ENCODE data around the gene FERMT1. TPM values are rescaled to one million over a fixed set of nuclear protein-coding genes. Genes with fewer than 3 reads are reported as not detected.
A peak's percentile ranks its signal among the peaks of the same experiment; 100 is the strongest.

Gene FERMT1
- total and polyA plus RNA-seq, 2 donors (not counting 3 experiments of a cell fraction or from before 2014, with no cell fraction given): 0.11 to 1.5 TPM

DNA sequence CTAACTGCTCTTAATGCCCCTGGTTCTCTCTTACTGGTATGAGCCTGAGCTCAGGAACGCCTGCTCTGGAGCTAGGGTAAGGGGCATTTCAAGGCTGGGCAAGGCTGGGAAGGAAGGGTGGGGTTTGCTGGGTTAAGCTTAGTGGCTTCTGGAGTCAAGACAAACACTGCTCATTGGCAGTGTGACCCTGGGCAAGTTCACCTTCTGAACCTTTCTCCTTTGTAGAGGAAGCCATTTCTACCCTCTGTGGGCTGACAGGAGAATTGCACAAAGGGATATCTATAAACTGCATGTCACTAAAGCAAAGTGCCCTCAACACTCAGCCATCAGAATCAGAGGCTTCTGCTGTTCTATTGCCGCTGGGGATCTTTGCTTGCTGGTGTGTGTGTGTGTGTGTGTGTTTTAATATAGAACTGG lies 48.7 kb downstream of the FERMT1 start:
- dilution Hi-C loops (cut with MboI; ENCODE audit: extremely low pct_ligation_motif_present, low sequenced_read_pairs): no loop called here
- Histone ChIP-seq H3K27ac (ENCODE audit: insufficient read depth, low read depth, low read length) (no peak overlapping the region), H3K36me3 (ENCODE audit: control insufficient read depth in 2 of 2, extremely low read depth in 1 of 2, insufficient read depth in 2 of 2, low read length in 2 of 2) (no peaks in the 10 kb centered on the region), H2AFZ (ENCODE audit: low read depth, low read length) (no peak overlapping the region), H3K4me3 (replicated peaks in 1 of 3; ENCODE audit: insufficient read depth in 1 of 3, low read depth in 1 of 3, low read length in 3 of 3) (no peak overlapping the region), H3K4me2 (ENCODE audit: insufficient read depth, low read length) (no peak overlapping the region), H3K4me1 (ENCODE audit: control insufficient read depth, extremely low read depth, insufficient read depth, low read length) (no peaks in the 10 kb centered on the region), H4K20me1 (replicated peaks; ENCODE audit: control insufficient read depth, extremely low read depth, insufficient read depth, low read length) (no peaks in the 10 kb centered on the region), H3K79me2 (ENCODE audit: control insufficient read depth, insufficient read depth, low read length) (no peaks in the 10 kb centered on the region), H3K9me3 (replicated peaks; ENCODE audit: control insufficient read depth, insufficient read depth, low read length) (no peaks in the 10 kb centered on the region), H3K9me1 (replicated peaks; ENCODE audit: control insufficient read depth, extremely low read depth, insufficient read depth, low read length) (no peaks in the 10 kb centered on the region), H3K27me3 (ENCODE audit: control insufficient read depth in 2 of 2, insufficient read depth in 2 of 2, low read length in 2 of 2) (no peaks in the 10 kb centered on the region), H3K9ac (replicated peaks; ENCODE audit: extremely low read depth, insufficient read depth, low read length) (no peak overlapping the region)
- DNase-seq (ENCODE audit: low read depth, low spot score) (no peak), FAIRE-seq (peak; percentile 67)
- ChIA-PET POLR2A (no interaction called here), CTCF (interaction anchor here (0.6 to 9.1 kb wide), 14 partner anchors 10 to 1927 kb away, joined by 3 to 191 read pairs (median 4); partner anchors contain the start of gene LRRN4)
- TF ChIP-seq, protein P1, sequence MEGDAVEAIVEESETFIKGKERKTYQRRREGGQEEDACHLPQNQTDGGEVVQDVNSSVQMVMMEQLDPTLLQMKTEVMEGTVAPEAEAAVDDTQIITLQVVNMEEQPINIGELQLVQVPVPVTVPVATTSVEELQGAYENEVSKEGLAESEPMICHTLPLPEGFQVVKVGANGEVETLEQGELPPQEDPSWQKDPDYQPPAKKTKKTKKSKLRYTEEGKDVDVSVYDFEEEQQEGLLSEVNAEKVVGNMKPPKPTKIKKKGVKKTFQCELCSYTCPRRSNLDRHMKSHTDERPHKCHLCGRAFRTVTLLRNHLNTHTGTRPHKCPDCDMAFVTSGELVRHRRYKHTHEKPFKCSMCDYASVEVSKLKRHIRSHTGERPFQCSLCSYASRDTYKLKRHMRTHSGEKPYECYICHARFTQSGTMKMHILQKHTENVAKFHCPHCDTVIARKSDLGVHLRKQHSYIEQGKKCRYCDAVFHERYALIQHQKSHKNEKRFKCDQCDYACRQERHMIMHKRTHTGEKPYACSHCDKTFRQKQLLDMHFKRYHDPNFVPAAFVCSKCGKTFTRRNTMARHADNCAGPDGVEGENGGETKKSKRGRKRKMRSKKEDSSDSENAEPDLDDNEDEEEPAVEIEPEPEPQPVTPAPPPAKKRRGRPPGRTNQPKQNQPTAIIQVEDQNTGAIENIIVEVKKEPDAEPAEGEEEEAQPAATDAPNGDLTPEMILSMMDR (IDR thresholded peaks at IDR 0.05; ENCODE audit: extremely low read depth in 1 of 2, insufficient read depth in 1 of 2, low read depth in 1 of 2, low read length in 2 of 2): peak; percentile 14 to 18
- TF ChIP-seq EZH2 (IDR thresholded peaks at IDR 0.05; ENCODE audit: borderline replicate concordance, low read depth, low read length, severe bottlenecking) (no peak), JUN (IDR thresholded peaks at IDR 0.05; ENCODE audit: borderline replicate concordance, insufficient read depth, insufficient read length, low read depth) (no peak)
- no TSS peak for BruUV-seq (replicated peaks)
- intact Hi-C loops (cut with micrococcal nuclease): no loop called here

Data from endothelial cell of umbilical vein (primary cell).